RKO (cell line): Measurements from ENCODE around the gene DNAH2.

Source experiments
- DNase-seq: peaks from one replicate; pipeline ENCODE4 v3.0.0-alpha.2; 2016; ENCODE audit warnings: low spot score

Gene DNAH2

GRCh38 chr17:7727886-7728285 lies 10.3 kb downstream of the DNAH2 start:
- DNase-seq: no peak

- no peak for DNase-seq
These were observed 12.3 kb downstream of the DNAH2 start for GRCh38 chr17:7729816-7730215.

- no peak for DNase-seq
These were observed 15.5 kb downstream of the DNAH2 start for GRCh38 chr17:7732981-7733539.

GRCh38 chr17:7737601-7738000 lies 20.1 kb downstream of the DNAH2 start:
- no peak for DNase-seq

- DNase-seq: no peak
These were observed 22.2 kb downstream of the DNAH2 start for GRCh38 chr17:7739746-7740145.

GRCh38 chr17:7740481-7741001 lies 23.0 kb downstream of the DNAH2 start:
- no peak for DNase-seq

- no peak for DNase-seq
These were observed 25.2 kb downstream of the DNAH2 start for GRCh38 chr17:7742729-7743128.

- no peak for DNase-seq
These were observed 26.9 kb downstream of the DNAH2 start for GRCh38 chr17:7744416-7744815.

GRCh38 chr17:7745748-7746470 lies 28.4 kb downstream of the DNAH2 start:
- DNase-seq: peak; percentile 72

GRCh38 chr17:7747635-7748071 lies 30.1 kb downstream of the DNAH2 start:
- DNase-seq: no peak

- no peak for DNase-seq
These were observed 30.7 kb downstream of the DNAH2 start for GRCh38 chr17:7748076-7748775.

GRCh38 chr17:7750321-7750821 lies 32.8 kb downstream of the DNAH2 start:
- DNase-seq: peak; percentile 80

GRCh38 chr17:7754656-7755055 lies 37.1 kb downstream of the DNAH2 start:
- DNase-seq: no peak

- no peak for DNase-seq
These were observed 37.7 kb downstream of the DNAH2 start for GRCh38 chr17:7755095-7755890.

GRCh38 chr17:7756968-7757367 lies 39.4 kb downstream of the DNAH2 start:
- DNase-seq: no peak

GRCh38 chr17:7763919-7764318 lies 46.4 kb downstream of the DNAH2 start:
- DNase-seq: no peak

- DNase-seq: no peak
These were observed 49.5 kb downstream of the DNAH2 start for GRCh38 chr17:7767004-7767403.

GRCh38 chr17:7767405-7768021 lies 50.0 kb downstream of the DNAH2 start:
- no peak for DNase-seq

- DNase-seq: no peak
These were observed 52.3 kb downstream of the DNAH2 start for GRCh38 chr17:7769854-7770253.

- DNase-seq: peak; percentile 12
These were observed 56.5 kb downstream of the DNAH2 start for GRCh38 chr17:7774055-7774521.

GRCh38 chr17:7775051-7775450 lies 57.5 kb downstream of the DNAH2 start:
- no peak for DNase-seq
